ENCODE measurements around the gene DDX19B.
"Not testable (repeated sequence)": the region's sequence is repeated elsewhere in the genome, so short reads cannot be mapped to it uniquely, and the experiment has no call there.

DDX19B gene

DNA sequence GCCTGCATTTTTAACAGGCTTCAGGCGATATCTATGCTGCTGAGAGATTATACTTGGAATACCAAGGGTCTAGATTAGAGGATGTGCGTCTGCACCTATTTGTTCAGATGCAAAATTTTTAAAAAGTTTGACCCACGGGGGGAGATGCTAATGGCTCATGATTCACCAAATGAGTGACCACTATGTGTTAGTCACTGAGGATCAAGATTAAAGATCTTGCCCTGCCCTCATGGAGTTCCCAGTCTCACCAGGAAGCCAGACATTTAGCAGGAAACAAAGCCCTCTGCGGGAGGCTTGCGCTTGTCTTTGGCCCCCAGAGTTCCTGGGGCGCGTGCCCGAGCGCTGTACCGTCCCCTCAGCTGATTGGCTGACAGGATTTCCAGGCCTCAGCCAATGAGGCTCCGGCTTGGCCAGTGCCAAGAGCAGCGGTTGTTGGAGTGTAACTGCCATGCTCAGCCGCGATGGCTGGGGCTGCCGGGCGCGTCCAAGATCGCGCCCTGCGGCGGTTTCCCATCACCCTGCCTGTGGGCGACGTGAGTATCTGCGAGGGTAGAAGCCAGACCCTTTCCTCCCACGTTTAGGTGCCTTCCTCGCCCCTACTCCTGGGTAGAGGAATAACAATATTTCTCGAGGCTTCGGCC is 4.5 kb upstream of the DDX19B start:
- in situ Hi-C loops (cut with HindIII; ENCODE audit: low pct_unique_long_range_greater_than_20kb, low sequenced_read_pairs): no loop called here
- no peak for DNase-seq (ENCODE audit: low read depth in 1 of 2, low spot score in 1 of 2)
- TF ChIP-seq JUND (IDR thresholded peaks at IDR 0.05; ENCODE audit: low read depth): no peak

DNA sequence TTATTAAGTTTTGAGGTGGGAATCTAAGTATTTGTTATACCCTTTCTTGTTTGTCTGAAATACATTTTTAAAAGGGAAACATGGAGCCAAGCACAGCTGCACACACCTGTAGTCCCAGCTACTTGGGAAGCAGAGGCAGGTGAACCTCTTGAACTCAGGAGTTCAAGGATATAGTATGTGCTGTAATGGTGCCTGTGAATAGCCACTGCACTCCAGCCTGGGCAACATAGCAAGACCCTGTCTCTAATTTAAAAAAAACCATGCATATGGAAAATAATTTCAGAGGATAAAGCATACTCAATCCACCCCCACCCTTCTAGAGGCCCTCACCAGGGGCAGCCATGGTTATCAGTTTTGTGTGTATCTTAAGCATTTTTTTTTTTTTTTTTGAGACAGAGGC is 3.4 kb upstream of the DDX19B start:
- in situ Hi-C loops (cut with HindIII; ENCODE audit: low pct_unique_long_range_greater_than_20kb, low sequenced_read_pairs): no loop called here
- DNase-seq (ENCODE audit: low read depth in 1 of 2, low spot score in 1 of 2): no peak
- no peak for TF ChIP-seq JUND (IDR thresholded peaks at IDR 0.05; ENCODE audit: low read depth)

DNA sequence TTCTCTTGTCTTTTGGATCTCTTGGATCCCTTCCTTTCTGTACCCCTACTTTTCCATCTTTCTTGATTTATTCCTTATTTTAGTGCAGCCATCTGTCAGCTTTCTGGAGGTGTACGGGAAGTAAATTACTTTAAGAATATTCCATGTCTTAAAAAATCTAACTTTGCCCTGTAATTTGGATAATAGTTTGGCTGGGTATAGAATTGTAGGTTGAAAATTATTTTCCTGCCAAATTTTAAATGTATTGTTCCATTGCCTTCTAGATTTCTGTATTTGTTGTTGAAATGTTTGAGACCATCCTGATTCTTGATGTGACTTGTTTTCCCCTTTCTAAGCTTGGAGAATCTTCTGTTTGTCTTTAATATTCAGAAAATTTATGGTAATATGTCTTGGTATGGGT is 2.1 kb downstream of the DDX19B start:
- DNase-seq (ENCODE audit: low read depth in 1 of 2, low spot score in 1 of 2): no peak
- no peak for TF ChIP-seq JUND (IDR thresholded peaks at IDR 0.05; ENCODE audit: low read depth)
- in situ Hi-C loops (cut with HindIII; ENCODE audit: low pct_unique_long_range_greater_than_20kb, low sequenced_read_pairs): no loop called here

DNA sequence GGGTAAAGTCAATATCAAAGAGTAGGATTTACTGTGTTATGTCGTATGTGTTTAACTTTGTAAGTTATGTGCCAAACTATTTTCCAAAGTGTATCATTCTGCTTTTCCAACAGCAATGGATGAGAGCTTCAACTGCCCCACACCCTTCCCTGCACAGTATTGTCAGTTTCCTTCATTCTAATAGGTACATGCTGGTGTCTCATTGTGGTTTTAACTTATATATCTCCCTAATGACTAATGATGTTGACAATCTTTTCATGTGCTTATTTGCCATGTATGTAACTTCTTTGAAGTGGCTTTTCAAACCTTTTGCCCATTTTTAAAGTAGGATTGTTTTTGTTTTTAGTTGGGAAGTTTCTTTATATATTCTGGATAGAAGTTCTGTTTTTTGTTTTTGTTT is 3.8 kb downstream of the DDX19B start:
- no peak for TF ChIP-seq JUND (IDR thresholded peaks at IDR 0.05; ENCODE audit: low read depth)
- in situ Hi-C loops (cut with HindIII; ENCODE audit: low pct_unique_long_range_greater_than_20kb, low sequenced_read_pairs): no loop called here
- DNase-seq (ENCODE audit: low read depth in 1 of 2, low spot score in 1 of 2): no peak

DNA sequence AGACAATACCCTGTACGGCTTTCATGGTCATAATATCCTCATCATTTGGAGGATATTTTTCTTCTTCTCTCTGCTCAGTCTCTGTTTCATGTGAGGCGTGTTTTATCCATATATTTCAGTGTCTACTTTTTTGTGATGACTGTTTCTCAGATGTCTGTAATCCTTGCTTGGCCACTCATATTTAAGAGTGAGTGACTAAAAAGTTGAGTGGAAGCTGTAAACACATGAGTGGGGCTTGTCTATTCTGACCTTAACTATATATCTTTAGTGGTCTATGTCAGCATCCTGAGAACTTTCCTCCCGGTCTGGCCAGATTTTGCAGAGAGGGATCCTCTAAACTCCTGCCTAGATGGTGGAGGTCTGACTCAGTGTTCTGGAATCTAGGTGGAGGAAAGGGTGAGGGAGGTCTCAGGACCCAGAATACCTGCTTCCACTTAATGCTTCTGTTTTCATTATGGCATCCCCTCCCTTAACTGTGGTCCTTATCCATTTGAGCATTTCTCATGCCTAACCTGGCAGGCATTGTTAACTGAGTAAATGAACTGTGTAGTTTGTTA is 6.0 kb downstream of the DDX19B start:
- in situ Hi-C loops (cut with HindIII; ENCODE audit: low pct_unique_long_range_greater_than_20kb, low sequenced_read_pairs): no loop called here
- no peak for TF ChIP-seq JUND (IDR thresholded peaks at IDR 0.05; ENCODE audit: low read depth)
- DNase-seq (ENCODE audit: low read depth in 1 of 2, low spot score in 1 of 2): no peak

DNA sequence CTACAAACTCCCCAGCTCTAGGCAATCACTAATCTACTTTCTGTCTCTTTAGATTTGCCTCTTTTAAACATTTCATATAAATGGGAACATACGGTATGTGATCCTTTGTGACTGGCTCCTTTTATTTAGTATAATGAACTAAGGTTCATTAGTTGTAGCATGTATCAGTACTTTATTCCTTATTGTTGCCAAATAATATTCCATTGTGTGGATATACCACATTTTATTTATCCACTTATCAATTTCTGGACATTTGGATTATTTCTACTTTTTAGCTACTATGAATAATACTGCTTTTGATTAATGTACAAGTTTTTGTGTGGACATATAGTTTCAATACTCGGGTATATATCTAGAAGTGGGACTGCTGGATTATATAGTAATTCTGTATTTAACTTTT is 7.9 kb downstream of the DDX19B start:
- in situ Hi-C loops (cut with HindIII; ENCODE audit: low pct_unique_long_range_greater_than_20kb, low sequenced_read_pairs): no loop called here
- TF ChIP-seq JUND (IDR thresholded peaks at IDR 0.05; ENCODE audit: low read depth): no peak
- DNase-seq (ENCODE audit: low read depth in 1 of 2, low spot score in 1 of 2): no peak

DNA sequence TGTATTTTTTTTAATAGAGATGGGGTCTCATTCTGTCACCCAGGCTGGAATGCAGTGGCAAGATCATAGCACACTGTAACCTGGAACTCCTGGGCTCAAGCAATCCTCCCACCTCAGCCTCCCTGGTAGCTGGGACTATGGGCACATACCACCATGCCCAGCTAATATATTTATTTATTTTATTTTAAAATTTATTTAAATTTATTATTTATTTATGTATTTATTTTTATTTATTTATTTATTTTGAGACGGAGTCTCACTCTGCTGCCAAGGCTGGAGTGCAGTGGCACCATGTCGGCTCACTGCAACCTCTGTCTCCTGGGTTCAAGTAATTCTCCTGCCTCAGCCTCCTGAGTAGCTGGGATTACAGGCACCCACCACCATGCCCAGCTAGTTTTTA is 8.7 kb downstream of the DDX19B start:
- DNase-seq (ENCODE audit: low read depth in 1 of 2, low spot score in 1 of 2); in situ Hi-C loops (cut with HindIII; ENCODE audit: low pct_unique_long_range_greater_than_20kb, low sequenced_read_pairs): not testable (repeated sequence)

DNA sequence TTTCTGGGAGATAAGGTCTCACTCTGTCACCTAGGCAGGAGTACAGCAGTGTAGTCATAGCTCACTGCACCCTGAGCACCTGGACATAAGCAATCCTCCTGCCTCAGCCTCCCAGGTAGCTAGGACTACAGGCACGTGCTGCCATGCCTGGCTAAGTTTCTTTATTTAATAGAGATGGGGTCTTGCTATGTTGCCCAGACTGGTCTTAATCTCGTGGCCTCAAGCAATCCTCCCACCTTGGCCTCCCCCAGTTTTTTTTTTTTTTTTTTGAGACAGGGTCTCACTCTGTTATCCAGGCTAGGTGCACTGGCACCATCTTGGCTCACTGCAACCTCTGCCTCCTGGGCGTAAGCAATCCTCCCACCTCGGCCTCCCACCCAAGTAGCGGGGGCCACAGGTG is 21.1 kb downstream of the DDX19B start:
- in situ Hi-C loops (cut with HindIII; ENCODE audit: low pct_unique_long_range_greater_than_20kb, low sequenced_read_pairs): no loop called here
- TF ChIP-seq JUND (IDR thresholded peaks at IDR 0.05; ENCODE audit: low read depth): no peak
- DNase-seq (ENCODE audit: low read depth in 1 of 2, low spot score in 1 of 2): no peak

DNA sequence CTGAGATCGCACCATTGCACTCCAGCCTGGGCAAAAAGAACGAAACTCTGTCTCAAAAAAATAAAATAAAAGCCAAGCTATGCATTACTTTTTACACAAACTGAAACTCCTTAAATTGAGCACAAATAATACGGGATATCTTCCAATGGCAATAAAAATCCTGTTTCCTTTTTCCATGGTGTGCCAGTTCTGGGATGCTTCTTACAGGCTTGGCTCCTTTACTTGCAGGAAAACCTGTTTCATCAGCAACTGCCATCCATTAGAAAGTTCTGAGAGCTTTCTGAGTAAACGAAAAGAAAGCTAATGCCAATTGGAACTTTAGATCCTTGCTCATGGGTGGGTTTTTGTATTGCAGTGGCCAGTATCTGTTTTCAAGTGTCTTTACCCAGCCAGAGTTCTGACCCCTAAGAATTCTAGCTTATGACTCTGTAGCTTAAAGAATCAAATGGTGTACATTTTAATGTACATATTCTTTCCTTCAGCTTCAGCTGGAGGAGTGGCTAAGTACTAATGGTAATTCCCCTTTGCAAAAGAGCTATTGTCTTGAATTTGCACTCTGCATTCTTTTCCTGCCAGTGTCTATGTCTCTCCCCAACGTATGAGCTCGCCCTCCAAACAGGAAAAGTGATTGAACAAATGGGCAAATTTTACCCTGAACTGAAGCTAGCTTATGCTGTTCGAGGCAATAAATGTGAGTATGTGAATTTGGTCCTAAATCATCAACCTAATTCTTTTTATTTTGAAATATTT is 26.2 kb downstream of the DDX19B start:
- no peak for DNase-seq (ENCODE audit: low read depth in 1 of 2, low spot score in 1 of 2)
- in situ Hi-C loops (cut with HindIII; ENCODE audit: low pct_unique_long_range_greater_than_20kb, low sequenced_read_pairs): no loop called here
- no peak for TF ChIP-seq JUND (IDR thresholded peaks at IDR 0.05; ENCODE audit: low read depth)

DNA sequence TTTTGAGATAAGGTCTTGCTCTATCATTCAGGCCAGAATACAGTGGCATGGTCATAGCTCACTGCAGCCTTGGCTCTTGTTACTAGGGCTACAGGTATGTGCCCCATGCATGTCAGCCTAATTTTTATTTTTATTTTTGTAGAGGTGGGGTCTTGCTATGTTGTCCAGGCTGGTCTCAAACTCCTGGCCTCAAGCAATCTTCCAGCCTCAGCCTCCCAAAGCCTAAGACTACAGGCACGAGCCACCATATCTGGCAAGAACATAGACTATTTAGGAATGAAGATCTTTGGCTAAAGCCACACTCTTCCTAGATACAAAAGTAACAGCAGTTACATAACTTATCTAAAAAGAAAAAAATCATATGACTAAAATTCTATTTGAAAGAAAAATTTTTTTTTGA is 32.1 kb downstream of the DDX19B start:
- in situ Hi-C loops (cut with HindIII; ENCODE audit: low pct_unique_long_range_greater_than_20kb, low sequenced_read_pairs): no loop called here
- no peak for DNase-seq (ENCODE audit: low read depth in 1 of 2, low spot score in 1 of 2)
- no peak for TF ChIP-seq JUND (IDR thresholded peaks at IDR 0.05; ENCODE audit: low read depth)

DNA sequence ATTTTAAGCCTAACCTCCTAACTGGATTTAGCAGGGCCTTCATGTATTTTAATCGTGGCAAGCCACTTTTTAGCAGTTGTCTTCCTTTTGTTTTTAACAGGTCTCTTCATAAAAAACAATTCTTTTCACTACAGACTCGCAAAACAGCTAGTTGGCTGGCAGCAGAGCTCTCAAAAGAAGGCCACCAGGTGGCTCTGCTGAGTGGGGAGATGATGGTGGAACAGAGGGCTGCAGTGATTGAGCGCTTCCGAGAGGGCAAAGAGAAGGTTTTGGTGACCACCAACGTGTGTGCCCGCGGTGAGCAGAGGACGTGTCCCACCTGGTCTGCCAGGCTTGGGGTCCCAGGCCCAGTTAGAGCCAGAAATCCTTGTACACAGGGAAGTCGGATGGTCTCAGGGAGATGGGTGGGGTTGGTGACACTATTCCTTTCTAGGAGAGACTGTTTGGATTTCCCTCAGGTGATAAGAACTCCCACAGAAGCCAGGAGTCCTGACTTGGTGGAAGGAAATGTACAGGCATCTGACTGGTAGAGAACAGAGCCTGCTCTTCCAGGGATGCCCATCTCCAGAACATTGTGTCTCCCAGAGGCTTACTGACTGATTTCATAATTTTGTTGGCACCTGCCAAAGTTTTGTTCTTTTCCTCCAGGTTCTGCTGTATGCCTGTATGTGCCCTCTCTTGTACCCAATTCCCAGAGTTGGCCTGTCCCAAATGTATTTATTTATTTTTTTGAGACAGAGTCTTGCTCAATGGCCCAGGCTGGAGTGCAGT is 32.8 kb downstream of the DDX19B start:
- TF ChIP-seq JUND (IDR thresholded peaks at IDR 0.05; ENCODE audit: low read depth): no peak
- DNase-seq (ENCODE audit: low read depth in 1 of 2, low spot score in 1 of 2): peak in 1 of 2 experiments; percentile 20
- in situ Hi-C loops (cut with HindIII; ENCODE audit: low pct_unique_long_range_greater_than_20kb, low sequenced_read_pairs): no loop called here

DNA sequence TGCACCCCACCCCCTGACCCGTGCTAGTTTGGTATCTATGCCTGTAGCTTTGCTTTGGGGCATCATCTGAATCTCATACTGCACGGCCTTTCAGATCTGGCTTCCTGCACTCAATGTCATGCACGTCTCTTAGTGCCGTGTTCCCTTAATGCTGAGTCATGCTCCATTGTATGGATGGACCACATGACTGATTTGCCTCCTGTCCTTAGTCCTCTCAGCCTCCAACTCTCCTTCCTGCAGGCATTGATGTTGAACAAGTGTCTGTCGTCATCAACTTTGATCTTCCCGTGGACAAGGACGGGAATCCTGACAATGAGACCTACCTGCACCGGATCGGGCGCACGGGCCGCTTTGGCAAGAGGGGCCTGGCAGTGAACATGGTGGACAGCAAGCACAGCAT is 33.7 kb downstream of the DDX19B start:
- DNase-seq (ENCODE audit: low read depth in 1 of 2, low spot score in 1 of 2); in situ Hi-C loops (cut with HindIII; ENCODE audit: low pct_unique_long_range_greater_than_20kb, low sequenced_read_pairs): not testable (repeated sequence)

DNA sequence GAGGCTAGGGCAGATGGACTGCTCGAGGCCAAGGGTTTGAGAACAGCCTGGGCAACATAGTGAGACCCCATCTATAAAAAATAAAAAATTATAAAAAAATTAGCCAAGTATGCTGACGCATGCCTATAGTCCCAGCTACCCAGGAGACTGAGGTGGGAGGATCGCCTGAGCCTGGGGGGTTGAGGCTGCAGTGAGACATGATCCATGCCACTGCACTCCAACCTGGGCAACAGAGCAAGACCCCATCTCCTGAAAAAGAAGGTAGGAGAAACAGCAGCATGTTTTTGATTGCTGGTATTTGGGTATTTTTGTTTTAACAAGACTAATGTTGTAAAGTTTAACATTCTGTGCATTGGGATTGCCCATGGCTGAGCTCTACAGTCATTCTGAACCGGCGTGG is 38.8 kb downstream of the DDX19B start:
- TF ChIP-seq JUND (IDR thresholded peaks at IDR 0.05; ENCODE audit: low read depth): no peak
- in situ Hi-C loops (cut with HindIII; ENCODE audit: low pct_unique_long_range_greater_than_20kb, low sequenced_read_pairs): no loop called here
- DNase-seq (ENCODE audit: low read depth in 1 of 2, low spot score in 1 of 2): no peak
